Caki2 (cell line): ENCODE results near the gene ADAMTS5. TPM values are rescaled to one million over a fixed set of nuclear protein-coding genes. Genes with fewer than 3 reads are reported as not detected.

Experiments used
- DNase-seq: peaks from one replicate; pipeline ENCODE4 v3.0.0-alpha.2; 2015; ENCODE audit warnings: low read depth
- in situ Hi-C: cut with HindIII; loops from 2 replicates; pipeline ENCODE4 v1.10.0; 2016; ENCODE audit warnings: low sequenced_read_pairs, low pct_unique_long_range_greater_than_20kb, mixed read lengths
- total RNA-seq: library from RNA; depleted of rRNA; stranded (reverse); fragments of >200 nt; shearing (Covaris generic); gene quantifications from 2 replicates; pipeline ENCODE4 v1.2.3, GENCODE V29; 2014; ENCODE audit warnings: low replicate concordance

ADAMTS5 gene
- total RNA-seq, 1 experiment from 2014 or later = under 0.01 TPM

- DNase-seq = no peak
- in situ Hi-C loops = no loop called here
Measured at GRCh38 chr21:26954662-26955121, 12.2 kb downstream of the ADAMTS5 start.

- in situ Hi-C loops = no loop called here
- DNase-seq = no peak
Measured at GRCh38 chr21:26952374-26953066, 14.4 kb downstream of the ADAMTS5 start.

- no peak for DNase-seq
- in situ Hi-C loops = no loop called here
Measured at GRCh38 chr21:26949830-26950229, 17.1 kb downstream of the ADAMTS5 start.

GRCh38 chr21:26948194-26948593, 18.7 kb downstream of the ADAMTS5 start:
- in situ Hi-C loops = no loop called here

GRCh38 chr21:26946744-26947446, 20.0 kb downstream of the ADAMTS5 start:
- in situ Hi-C loops = no loop called here
- no peak for DNase-seq

More at GRCh38 chr21:26948194-26948593, 18.7 kb downstream of the ADAMTS5 start:
- no peak for DNase-seq

GRCh38 chr21:26945916-26946675, 20.8 kb downstream of the ADAMTS5 start:
- in situ Hi-C loops = no loop called here
- no peak for DNase-seq

GRCh38 chr21:26943921-26944320, 23.0 kb downstream of the ADAMTS5 start:
- DNase-seq = no peak
- in situ Hi-C loops = no loop called here

GRCh38 chr21:26941421-26941820, 25.5 kb downstream of the ADAMTS5 start:
- no peak for DNase-seq
- in situ Hi-C loops = no loop called here

GRCh38 chr21:26939601-26940111, 27.2 kb downstream of the ADAMTS5 start:
- no peak for DNase-seq
- in situ Hi-C loops = no loop called here

- in situ Hi-C loops = no loop called here
- DNase-seq = no peak
Measured at GRCh38 chr21:26936641-26937040, 30.2 kb downstream of the ADAMTS5 start.

- DNase-seq = no peak
Measured at GRCh38 chr21:26935977-26936376, 30.9 kb downstream of the ADAMTS5 start.

GRCh38 chr21:26934383-26934782, 32.5 kb downstream of the ADAMTS5 start:
- no peak for DNase-seq
- in situ Hi-C loops = no loop called here

More at GRCh38 chr21:26935977-26936376, 30.9 kb downstream of the ADAMTS5 start:
- in situ Hi-C loops = no loop called here

- no peak for DNase-seq
- in situ Hi-C loops = no loop called here
Measured at GRCh38 chr21:26933448-26933847, 33.4 kb downstream of the ADAMTS5 start.

GRCh38 chr21:26925636-26926035, 41.3 kb downstream of the ADAMTS5 start:
- no peak for DNase-seq
- in situ Hi-C loops = no loop called here

GRCh38 chr21:26925122-26925521, 41.8 kb downstream of the ADAMTS5 start:
- no peak for DNase-seq
- in situ Hi-C loops = no loop called here

GRCh38 chr21:26923986-26924385, 42.9 kb downstream of the ADAMTS5 start:
- in situ Hi-C loops = no loop called here

GRCh38 chr21:26920055-26920454, 46.8 kb downstream of the ADAMTS5 start:
- in situ Hi-C loops = no loop called here
- DNase-seq = no peak

More at GRCh38 chr21:26923986-26924385, 42.9 kb downstream of the ADAMTS5 start:
- DNase-seq = no peak

- no peak for DNase-seq
- in situ Hi-C loops = no loop called here
Measured at GRCh38 chr21:26918323-26919079, 48.4 kb downstream of the ADAMTS5 start.
